COLO668 (cell line): Measurements from ENCODE around the gene FGFRL1.

ENCODE experiments used
- DNase-seq: peaks from one replicate; lab custom pipeline; 2025; ENCODE audit not compliant: unreplicated experiment; lab: John Stamatoyannopoulos, UW

FGFRL1 gene

DNA sequence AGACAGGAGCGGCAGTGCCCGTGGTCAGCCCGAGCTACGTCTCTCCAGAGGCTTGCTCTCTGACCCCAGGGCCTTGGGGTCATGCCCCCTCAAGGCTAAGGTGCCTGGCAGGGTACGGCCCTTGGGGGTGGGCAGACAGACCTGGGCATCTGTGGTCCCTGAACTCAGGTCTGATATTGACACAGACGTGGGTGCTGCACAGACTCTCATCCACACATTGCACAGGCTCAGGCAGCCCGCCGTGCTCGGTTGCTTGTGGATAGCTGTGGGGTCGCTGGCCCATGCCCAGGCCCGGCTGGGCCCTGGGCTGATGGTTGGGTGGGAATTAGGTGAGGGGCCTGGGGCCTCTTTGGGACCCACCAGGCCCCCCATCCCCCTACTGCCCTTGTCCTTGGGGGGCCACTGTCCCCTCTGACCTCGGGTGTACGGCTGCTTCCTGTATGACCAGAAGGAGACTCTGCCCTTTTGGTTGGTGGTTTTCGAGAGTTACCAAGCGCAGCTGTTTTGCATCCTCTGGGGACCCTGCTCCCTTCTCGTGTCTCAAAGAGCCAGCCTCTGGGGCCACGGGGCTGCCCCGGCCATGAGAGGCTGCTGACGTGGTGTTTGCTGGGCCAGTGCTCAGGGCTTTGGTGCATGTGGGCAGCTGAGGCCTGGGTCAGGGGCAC, 10.1 kb downstream of the FGFRL1 start:
- peak; percentile 10 for DNase-seq

DNA sequence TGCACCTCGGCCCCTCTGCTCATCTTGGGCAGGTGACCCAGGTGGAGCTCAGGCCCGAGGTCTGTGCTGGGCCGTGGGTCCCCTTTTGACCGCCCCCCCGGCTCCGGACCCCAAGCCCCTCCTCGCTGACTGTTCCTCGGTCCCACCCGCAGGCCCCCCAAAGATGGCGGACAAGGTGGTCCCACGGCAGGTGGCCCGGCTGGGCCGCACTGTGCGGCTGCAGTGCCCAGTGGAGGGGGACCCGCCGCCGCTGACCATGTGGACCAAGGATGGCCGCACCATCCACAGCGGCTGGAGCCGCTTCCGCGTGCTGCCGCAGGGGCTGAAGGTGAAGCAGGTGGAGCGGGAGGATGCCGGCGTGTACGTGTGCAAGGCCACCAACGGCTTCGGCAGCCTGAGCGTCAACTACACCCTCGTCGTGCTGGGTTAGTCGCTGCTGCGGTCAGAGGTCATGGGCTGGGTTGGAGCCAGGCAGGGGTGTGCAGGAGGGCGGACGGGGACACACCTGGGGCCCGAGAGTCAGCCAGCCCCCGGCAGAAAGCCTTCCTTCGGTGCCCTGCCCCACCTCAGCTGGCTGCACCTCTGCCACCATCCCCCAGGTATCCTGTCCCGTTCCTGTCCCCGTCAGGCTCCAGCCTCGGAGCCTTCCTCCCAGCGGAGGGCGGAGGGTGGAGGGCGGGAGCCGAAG, 10.8 kb downstream of the FGFRL1 start:
- peak; percentile 38 for DNase-seq

DNA sequence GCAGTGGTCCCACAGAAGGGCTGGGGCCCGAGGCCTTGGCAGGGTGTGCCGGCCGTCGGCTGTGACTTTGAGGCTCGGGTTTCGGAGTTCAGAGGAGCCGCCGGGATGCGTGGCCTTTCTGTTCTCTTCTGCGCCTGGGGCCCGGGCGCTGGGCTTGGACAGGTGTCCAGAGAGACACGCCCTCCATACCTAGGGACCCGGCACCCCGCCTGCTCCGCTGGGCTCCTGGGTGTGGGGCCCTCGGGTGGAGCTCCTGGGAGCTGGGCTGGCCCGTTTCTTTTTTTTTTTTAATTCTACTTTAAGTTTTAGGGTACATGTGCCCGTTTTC, 11.3 kb downstream of the FGFRL1 start:
- peak; percentile 74 for DNase-seq

DNA sequence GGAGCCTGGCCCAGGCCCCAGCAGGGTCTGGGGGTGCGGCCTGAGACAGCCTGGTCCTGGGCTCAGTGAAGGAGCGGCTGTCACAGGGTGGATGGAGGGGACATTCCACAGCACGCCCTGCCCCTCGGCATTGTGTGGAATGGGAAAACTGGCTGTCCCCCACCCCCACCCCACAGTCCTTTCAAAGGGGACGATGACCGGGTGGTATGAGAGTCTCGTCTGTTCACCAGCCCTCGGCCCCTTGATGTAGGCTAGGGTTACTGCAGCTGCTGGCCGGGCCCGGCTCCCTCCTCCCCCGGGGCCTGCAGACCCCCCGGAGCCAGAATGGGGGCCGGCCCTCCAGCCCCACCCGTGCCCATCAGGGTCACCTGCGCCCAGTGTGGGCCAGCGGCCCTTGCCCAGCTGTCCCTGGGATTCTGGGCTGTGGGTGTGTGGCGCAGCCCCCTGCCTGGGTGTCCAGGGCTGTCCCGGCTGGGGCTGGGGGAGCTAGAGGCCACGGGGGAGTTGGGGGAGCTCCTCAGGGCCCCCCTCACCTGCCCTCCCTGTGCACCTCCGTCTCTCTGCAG, 11.7 kb downstream of the FGFRL1 start:
- no peak for DNase-seq

DNA sequence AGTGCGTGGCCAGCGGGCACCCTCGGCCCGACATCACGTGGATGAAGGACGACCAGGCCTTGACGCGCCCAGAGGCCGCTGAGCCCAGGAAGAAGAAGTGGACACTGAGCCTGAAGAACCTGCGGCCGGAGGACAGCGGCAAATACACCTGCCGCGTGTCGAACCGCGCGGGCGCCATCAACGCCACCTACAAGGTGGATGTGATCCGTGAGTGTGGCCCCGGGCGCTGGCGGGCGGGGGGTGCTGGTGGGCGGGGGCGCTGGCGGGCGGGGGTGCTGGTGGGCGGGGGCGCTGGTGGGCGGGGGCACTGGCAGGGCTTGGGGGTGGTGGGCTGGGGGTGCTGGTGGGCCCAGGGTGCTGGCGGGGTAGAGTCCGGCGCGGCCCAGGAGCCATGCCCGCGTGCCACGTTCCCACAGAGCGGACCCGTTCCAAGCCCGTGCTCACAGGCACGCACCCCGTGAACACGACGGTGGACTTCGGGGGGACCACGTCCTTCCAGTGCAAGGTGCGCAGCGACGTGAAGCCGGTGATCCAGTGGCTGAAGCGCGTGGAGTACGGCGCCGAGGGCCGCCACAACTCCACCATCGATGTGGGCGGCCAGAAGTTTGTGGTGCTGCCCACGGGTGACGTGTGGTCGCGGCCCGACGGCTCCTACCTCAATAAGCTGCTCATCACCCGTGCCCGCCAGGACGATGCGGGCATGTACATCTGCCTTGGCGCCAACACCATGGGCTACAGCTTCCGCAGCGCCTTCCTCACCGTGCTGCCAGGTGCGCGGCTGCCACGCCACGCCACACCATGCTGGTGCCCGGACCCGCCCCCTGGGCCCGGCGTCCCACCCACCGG, 12.7 kb downstream of the FGFRL1 start:
- no peak for DNase-seq

DNA sequence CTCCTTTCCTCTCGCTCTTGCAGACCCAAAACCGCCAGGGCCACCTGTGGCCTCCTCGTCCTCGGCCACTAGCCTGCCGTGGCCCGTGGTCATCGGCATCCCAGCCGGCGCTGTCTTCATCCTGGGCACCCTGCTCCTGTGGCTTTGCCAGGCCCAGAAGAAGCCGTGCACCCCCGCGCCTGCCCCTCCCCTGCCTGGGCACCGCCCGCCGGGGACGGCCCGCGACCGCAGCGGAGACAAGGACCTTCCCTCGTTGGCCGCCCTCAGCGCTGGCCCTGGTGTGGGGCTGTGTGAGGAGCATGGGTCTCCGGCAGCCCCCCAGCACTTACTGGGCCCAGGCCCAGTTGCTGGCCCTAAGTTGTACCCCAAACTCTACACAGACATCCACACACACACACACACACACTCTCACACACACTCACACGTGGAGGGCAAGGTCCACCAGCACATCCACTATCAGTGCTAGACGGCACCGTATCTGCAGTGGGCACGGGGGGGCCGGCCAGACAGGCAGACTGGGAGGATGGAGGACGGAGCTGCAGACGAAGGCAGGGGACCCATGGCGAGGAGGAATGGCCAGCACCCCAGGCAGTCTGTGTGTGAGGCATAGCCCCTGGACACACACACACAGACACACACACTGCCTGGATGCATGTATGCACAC, 13.6 kb downstream of the FGFRL1 start:
- DNase-seq = no peak

DNA sequence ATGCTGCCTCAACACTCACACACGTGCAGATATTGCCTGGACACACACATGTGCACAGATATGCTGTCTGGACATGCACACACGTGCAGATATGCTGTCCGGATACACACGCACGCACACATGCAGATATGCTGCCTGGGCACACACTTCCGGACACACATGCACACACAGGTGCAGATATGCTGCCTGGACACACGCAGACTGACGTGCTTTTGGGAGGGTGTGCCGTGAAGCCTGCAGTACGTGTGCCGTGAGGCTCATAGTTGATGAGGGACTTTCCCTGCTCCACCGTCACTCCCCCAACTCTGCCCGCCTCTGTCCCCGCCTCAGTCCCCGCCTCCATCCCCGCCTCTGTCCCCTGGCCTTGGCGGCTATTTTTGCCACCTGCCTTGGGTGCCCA, 14.7 kb downstream of the FGFRL1 start:
- DNase-seq = peak; percentile 67

DNA sequence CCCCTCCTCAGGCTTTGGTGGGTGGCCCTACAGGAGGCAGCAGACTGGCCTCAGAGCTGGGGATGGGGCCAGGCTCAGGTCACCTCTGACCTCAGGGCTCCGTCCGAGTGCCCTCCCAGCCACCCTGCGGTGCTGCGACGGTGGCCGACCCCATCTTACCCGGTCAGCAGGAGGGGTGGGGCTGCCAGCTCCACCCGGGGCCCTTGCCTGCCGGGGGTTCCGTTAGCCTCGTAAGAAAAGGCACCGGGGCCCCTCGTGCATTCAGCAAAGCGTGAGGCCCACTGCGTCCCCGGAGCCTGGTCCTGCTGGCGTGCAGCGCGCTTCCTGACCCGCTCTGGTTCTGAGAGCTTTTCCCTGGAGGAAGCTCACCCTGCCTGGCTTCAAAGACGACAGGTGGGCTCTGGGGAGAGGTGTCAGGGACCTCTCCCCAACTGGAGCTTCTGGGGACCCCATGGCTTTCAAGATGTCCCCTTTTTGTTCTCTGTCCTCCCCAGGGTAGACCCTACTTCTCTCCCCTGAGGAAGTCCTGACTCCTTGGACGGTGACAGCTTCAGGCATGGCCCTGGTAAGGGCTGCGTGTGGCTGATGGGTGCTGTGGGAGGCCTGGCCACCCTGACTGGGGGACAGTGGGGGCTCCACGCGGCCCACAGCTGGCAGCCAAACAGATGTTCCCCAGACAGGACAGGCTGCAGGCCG, 15.9 kb downstream of the FGFRL1 start:
- DNase-seq = no peak

DNA sequence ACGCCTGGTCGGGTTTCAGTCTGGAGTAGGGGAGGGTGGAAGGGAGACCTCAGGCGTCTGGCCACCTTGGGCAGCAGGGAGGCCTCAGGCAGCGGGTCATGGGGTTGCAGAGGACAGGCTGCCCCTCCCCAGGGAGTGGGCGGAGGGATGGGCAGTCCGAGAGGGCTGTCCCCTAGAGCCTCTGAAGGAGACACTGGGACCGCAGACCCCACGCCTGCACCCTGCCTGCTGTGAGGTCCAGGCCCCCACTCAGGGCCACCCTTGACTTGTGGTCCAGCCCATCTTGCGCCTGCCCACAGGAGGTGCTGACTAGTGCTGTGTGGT, 16.5 kb downstream of the FGFRL1 start:
- no peak for DNase-seq

DNA sequence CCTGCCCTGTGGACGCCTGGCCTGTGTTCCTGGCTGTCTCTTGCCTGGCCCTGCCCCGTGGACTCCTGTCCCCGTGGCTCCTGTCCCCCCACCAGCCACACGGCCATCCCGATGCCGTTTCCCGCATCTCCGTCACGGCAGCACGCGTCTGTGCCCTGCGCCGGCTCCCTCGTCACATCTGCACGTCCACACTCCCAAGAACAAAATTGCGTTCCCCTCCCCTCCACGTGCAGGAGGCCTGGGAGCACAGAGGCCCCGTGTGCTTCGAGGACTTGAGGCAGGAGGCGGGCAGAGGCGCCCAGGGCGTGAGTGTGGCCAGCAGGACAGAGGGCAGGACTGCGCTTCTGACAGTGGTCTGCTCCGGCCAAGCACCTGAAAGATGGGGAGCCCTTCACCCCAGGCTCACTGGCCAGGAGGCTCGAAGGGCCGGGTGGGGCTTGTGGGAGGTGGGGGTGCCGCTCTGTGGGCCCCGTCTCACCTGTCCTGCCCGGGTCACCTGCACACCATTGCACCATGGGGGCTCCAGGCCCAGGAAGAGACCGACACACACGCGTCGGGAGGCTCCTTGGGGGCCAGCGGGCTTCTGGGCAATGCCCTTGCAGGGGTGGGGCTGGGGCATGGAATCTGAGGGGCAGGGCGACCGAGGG, 17.3 kb downstream of the FGFRL1 start:
- DNase-seq = no peak

DNA sequence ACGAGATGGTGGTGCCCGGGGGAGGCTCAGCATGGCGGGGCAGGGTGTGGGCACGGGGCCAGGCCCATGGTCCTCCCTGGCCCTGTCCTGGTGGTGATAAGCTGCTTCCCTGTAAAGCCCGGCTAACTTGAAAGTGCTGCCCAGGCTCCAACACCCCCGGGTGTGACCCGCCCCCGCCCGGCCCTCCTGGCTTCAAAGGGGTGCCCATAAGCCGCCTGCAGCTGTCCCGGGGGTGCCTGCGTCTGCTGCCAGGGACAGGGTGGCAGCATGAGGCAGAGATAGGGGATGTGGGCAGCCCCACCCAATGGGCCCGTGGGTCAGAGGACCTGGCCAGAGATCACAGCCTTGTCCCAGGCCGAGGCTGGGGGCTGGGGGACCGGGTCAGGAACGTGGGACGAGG, 18.1 kb downstream of the FGFRL1 start:
- no peak for DNase-seq

DNA sequence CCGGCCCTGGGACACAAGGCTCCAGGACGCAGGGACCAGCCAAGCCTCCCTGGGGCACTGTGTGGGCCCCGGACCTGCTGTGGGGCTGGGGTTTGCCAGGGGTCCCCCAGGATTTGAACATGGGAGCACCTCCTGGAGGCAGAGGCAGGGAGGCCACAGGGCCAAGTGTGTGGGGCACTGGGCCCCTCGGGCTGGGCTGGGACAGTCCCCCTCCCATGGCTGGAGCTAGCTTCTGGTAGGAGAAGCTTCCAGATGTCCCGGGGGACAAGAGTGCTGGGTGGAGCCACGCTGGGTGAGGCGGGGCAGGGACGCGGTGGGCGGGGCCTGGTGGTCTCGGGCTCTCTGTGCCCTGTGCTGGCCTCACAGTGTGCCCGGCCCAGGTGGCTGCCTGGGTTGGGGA, 18.6 kb downstream of the FGFRL1 start:
- DNase-seq = peak; percentile 10

DNA sequence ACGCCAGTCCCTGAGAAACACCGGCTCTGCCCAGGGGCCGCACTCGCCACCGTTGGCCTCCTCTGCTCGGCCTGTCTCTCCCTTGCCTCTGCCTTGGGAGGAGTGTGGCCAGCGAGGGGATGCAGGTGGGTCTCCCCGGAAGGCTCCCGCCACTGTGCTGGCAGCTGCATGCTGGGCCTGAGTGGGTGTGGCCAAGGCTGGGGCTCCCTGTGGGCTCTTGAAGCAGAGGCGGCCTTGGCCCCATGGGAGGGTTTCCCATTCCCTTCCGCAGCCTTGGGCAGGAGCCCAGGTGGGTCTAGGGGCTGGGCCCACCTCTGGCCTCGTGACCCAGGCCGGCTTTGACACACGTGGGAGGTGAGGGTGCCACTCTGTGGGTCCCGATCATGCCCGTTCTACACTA, 19.1 kb downstream of the FGFRL1 start:
- peak; percentile 36 for DNase-seq

DNA sequence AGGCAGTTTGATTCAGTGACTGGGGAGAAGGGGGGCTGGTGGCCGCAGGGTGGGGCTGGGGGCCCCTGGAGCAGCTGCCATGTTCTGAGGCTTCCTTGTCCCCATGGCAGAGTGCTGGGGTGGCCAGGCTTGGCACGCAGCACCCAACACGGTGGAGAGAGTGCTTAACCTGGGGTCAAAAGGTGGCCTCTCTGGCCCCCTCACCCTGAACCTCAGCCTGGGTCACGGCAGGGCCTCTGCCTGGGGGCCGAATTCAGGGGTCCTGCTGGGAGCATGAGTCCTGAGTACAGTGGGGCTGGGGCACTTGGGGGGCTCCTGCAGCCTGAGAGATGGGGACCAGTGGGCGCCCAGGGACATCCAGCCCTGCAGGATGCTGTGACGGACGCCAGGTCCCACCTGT, 19.9 kb downstream of the FGFRL1 start:
- DNase-seq = no peak

DNA sequence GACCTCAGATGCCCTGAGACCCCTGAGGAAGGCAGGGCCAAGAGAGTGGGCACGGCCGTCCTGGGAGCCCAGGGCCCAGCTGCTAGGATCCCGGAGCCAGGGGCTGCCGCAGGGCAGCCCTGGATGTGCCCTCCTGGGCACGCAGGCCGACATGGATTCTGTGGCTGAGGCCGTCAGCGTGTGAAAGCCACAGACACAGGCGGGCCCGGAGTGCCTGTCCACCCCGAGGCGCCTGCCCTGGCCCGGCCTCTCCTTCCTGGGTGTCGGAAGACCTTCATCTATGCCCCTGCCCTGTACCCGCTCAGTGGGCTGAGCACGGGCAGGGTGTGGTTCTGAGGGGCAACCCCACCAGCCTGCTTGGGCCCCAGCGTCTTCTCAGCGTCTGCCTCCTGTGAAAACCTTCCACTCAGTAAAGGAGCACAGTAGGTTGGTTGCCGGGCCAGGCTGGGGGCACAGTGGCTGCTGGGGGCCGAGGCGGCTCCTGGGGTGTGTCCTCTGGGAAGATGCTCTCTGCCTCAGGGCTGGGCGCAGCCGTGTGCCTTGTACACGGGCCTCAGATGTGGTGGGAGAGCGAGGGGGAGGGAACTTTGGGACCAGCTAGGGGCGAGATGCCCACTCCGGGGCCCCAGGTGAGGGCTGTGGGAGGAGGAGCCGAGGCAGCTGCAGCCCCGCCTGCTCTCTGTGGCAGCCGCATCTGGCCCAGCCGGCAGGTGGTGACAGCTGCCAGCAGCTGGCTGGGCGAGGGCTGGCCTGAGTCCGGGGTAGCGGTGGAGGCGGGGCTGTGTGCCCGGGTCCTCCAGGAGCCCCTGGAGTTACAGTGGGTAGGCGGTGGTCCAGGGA, 20.8 kb downstream of the FGFRL1 start:
- peak; percentile 76 for DNase-seq

DNA sequence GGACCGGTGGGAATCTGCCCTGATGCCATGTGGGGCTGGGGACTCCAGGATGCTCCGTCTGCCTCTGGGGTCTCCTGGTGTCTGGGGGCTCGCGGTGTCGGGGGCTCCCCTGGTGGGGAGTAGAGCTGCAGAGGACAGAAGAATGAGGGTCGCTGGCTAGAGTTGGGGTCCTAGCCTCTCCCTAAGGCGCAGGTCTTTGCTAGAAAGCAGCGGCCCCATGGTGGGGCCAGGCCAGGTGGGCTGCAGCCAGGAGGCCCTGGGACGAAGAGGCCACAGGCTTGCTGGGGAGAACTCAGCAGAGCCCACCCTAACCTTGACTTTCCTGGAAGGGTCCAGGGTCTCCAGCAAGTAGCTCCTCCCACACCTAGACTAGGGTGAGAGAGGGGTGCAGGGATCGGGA, 21.4 kb downstream of the FGFRL1 start:
- DNase-seq = no peak

DNA sequence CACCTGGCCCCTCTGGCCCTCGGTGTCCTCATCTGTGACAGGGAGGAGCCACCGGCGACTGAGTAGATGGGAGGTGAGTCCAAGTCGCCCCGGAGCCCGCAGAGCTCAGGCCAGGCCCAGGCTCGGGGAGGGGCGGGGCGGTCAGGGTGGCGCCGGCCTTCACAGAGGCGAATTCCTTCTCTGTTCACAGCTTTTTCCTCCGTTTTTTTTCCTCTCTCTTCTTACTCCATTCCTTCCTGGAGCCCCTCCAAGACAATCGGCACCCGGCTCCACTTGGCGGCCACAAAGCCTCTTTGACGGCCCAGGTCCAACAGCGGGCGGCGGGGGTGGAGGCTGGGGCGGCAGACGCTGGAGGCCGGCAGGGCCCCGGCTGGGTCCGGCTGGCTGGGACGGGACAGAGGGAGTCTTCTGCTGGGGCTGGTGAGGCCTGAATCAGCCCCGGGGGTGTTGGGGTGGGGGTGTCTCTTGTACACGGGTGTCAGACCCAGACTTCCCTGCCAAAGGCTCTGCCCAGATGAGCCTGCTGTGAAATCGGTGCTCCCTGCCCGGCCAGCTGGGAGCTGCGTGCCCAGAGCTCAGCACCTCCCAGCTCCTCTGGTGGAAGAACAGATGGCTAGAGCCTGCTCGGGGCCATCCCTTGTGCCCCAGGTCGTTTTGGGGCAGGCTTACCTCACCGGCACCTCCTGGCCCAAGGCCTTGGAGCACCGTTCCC, 22.6 kb downstream of the FGFRL1 start:
- no peak for DNase-seq

DNA sequence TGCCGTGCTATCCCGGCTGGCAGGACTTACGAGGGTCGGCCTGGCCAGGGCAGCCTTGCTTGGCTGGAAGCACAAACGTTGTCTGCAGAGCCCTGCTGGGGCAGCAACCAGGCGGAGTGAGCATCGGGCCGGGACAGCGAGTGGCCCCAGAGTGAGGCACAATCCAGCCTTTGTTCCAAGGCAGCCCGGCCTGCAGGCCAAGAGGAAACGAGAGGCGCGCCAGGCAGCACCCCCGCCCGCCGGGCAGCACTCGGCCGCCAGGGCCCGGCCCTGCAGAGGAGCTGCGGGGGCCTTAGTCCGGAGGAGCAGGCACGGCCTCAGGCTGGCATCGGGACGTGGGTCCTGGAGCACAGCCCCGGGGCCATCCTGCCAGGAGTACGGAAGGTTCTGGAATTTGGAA, 24.1 kb downstream of the FGFRL1 start:
- DNase-seq = no peak

DNA sequence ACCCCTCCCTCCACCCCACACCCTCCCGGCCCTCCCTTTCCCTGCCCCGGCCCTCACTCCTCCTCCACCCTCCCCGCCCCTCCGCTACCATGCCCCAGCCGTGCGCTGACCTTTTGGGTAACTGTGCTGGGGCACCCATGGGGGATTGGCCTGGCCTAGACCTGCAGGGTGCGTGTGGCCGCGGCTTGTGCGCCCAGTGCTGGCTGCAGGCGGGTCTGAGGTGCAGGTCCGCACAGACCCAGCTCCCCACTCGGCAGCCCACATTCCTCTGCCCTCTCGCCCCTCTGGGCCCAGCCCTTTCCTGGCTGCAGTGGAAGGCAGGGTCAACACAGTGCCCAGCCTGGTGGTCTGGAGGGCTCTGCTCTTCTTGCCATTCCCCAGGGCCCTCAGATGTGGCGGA, 24.7 kb downstream of the FGFRL1 start:
- no peak for DNase-seq
